GM21381 (cell line): ENCODE data around the gene CST11.

ENCODE experiments used
- ATAC-seq: cut with Tn5 transposase; IDR thresholded peaks from one replicate; pipeline ENCODE4 v1.9.1; 2021; ENCODE audit warnings: mild to moderate bottlenecking, moderate library complexity; ENCODE audit not compliant: unreplicated experiment

Gene CST11

GRCh38 chr20:23420943-23421931 lies 31.4 kb downstream of the CST11 start, which contains the start of gene NAPB:
NAPB (minus strand) TSS chr20:23421488; CDS start chr20:23421402, 86 bp downstream.
- ATAC-seq = peak; percentile 96

- peak; percentile 28 for ATAC-seq
Observed at GRCh38 chr20:23419995-23420901, 32.4 kb downstream of the CST11 start.

GRCh38 chr20:23419657-23419994 lies 33.0 kb downstream of the CST11 start:
- ATAC-seq = no peak

GRCh38 chr20:23417861-23418260 lies 34.8 kb downstream of the CST11 start:
- no peak for ATAC-seq

GRCh38 chr20:23415959-23416583 lies 36.6 kb downstream of the CST11 start:
- ATAC-seq = no peak

GRCh38 chr20:23415555-23415954 lies 37.1 kb downstream of the CST11 start:
- no peak for ATAC-seq

- ATAC-seq = no peak
Observed at GRCh38 chr20:23414526-23415188, 38.0 kb downstream of the CST11 start.

GRCh38 chr20:23413862-23414422 lies 38.7 kb downstream of the CST11 start:
- no peak for ATAC-seq

GRCh38 chr20:23412026-23412425 lies 40.6 kb downstream of the CST11 start:
- ATAC-seq = no peak

- no peak for ATAC-seq
Observed at GRCh38 chr20:23410916-23411695, 41.6 kb downstream of the CST11 start.

- no peak for ATAC-seq
Observed at GRCh38 chr20:23409800-23410199, 42.9 kb downstream of the CST11 start.

GRCh38 chr20:23408957-23409356 lies 43.7 kb downstream of the CST11 start:
- ATAC-seq = no peak

- ATAC-seq = peak; percentile 67
Observed at GRCh38 chr20:23407781-23408464, 44.8 kb downstream of the CST11 start.

- no peak for ATAC-seq
Observed at GRCh38 chr20:23406880-23407279, 45.8 kb downstream of the CST11 start.

- ATAC-seq = no peak
Observed at GRCh38 chr20:23404196-23404595, 48.5 kb downstream of the CST11 start.

- ATAC-seq = no peak
Observed at GRCh38 chr20:23403751-23404150, 48.9 kb downstream of the CST11 start.

GRCh38 chr20:23401051-23401450 lies 51.6 kb downstream of the CST11 start:
- ATAC-seq = no peak
